ENCODE results near the gene MYO1B.

The MYO1B gene

GRCh38 chr2:191202881-191203397, 42.3 kb upstream of the MYO1B start:
- TF ChIP-seq CTCF (IDR thresholded peaks at IDR 0.05; ENCODE audit: low read depth, low read length): no peak
- peak overlapping the region; percentile 2; the same call in 1 of the 2 replicates for H3K4me3 ChIP-seq (ENCODE audit: low read depth, low read length)

GRCh38 chr2:191204433-191204832, 40.8 kb upstream of the MYO1B start:
- TF ChIP-seq CTCF (IDR thresholded peaks at IDR 0.05; ENCODE audit: low read depth, low read length): no peak
- H3K4me3 ChIP-seq (ENCODE audit: low read depth, low read length): no peak overlapping the region

GRCh38 chr2:191206613-191207471, 38.4 kb upstream of the MYO1B start:
- TF ChIP-seq CTCF (IDR thresholded peaks at IDR 0.05; ENCODE audit: low read depth, low read length): no peak
- no peak overlapping the region for H3K4me3 ChIP-seq (ENCODE audit: low read depth, low read length)

- H3K4me3 ChIP-seq (ENCODE audit: low read depth, low read length): no peak overlapping the region
- no peak for TF ChIP-seq CTCF (IDR thresholded peaks at IDR 0.05; ENCODE audit: low read depth, low read length)
Observed at GRCh38 chr2:191209340-191209739, 35.9 kb upstream of the MYO1B start.

GRCh38 chr2:191212119-191212518, 33.1 kb upstream of the MYO1B start:
- no peak overlapping the region for H3K4me3 ChIP-seq (ENCODE audit: low read depth, low read length)
- TF ChIP-seq CTCF (IDR thresholded peaks at IDR 0.05; ENCODE audit: low read depth, low read length): no peak

GRCh38 chr2:191213333-191213732, 31.9 kb upstream of the MYO1B start:
- no peak overlapping the region for H3K4me3 ChIP-seq (ENCODE audit: low read depth, low read length)
- TF ChIP-seq CTCF (IDR thresholded peaks at IDR 0.05; ENCODE audit: low read depth, low read length): no peak

- no peak overlapping the region for H3K4me3 ChIP-seq (ENCODE audit: low read depth, low read length)
- TF ChIP-seq CTCF (IDR thresholded peaks at IDR 0.05; ENCODE audit: low read depth, low read length): no peak
Observed at GRCh38 chr2:191215230-191215629, 30.0 kb upstream of the MYO1B start.
